DMS153 (cell line): Measurements from ENCODE around the gene GNG5.
A peak's percentile ranks its signal among the peaks of the same experiment; 100 is the strongest.
"Not testable (repeated sequence)": the region's sequence is repeated elsewhere in the genome, so short reads cannot be mapped to it uniquely, and the experiment has no call there.

Source experiments
- DNase-seq: peaks from one replicate; lab custom pipeline; 2025; lab: John Stamatoyannopoulos, UW

GNG5 gene

GRCh38 chr1:84506002-84506728, at the start of gene GNG5, which contains the start of gene SPATA1:
Gene GNG5, minus strand, starts transcription at chr1:84506581. Its CDS starts 490 bp downstream, at chr1:84506091.
Gene SPATA1, plus strand, starts transcription at chr1:84506386. Its CDS starts 9,974 bp downstream, at chr1:84516360.
- peak; percentile 91 for DNase-seq

- no peak for DNase-seq
Measured at GRCh38 chr1:84550826-84551225, 44.4 kb upstream of the GNG5 start.

- DNase-seq = no peak
Measured at GRCh38 chr1:84541679-84542078, 35.3 kb upstream of the GNG5 start.

GRCh38 chr1:84540759-84541158, 34.4 kb upstream of the GNG5 start:
- DNase-seq = no peak

- DNase-seq = no peak
Measured at GRCh38 chr1:84539972-84540371, 33.6 kb upstream of the GNG5 start.

GRCh38 chr1:84538599-84538998, 32.2 kb upstream of the GNG5 start:
- no peak for DNase-seq

- no peak for DNase-seq
Measured at GRCh38 chr1:84525779-84526178, 19.4 kb upstream of the GNG5 start.

- no peak for DNase-seq
Measured at GRCh38 chr1:84524590-84524989, 18.2 kb upstream of the GNG5 start.

GRCh38 chr1:84510668-84511067, 4.3 kb upstream of the GNG5 start:
- DNase-seq = no peak

- no peak for DNase-seq
Measured at GRCh38 chr1:84510165-84510564, 3.8 kb upstream of the GNG5 start.

- no peak for DNase-seq
Measured at GRCh38 chr1:84509029-84509428, 2.6 kb upstream of the GNG5 start.

GRCh38 chr1:84508510-84508909, 2.1 kb upstream of the GNG5 start:
- no peak for DNase-seq

GRCh38 chr1:84507887-84508286, 1.5 kb upstream of the GNG5 start:
- not testable (repeated sequence) for DNase-seq

- no peak for DNase-seq
Measured at GRCh38 chr1:84506729-84507453, 510 bp upstream of the GNG5 start.

- no peak for DNase-seq
Measured at GRCh38 chr1:84505493-84506001, 834 bp downstream of the GNG5 start.

GRCh38 chr1:84504580-84505492, 1.5 kb downstream of the GNG5 start:
- DNase-seq = no peak

GRCh38 chr1:84502927-84503326, 3.5 kb downstream of the GNG5 start:
- no peak for DNase-seq

GRCh38 chr1:84497631-84498275, 8.6 kb downstream of the GNG5 start:
- no peak for DNase-seq

GRCh38 chr1:84496498-84496897, 9.9 kb downstream of the GNG5 start:
- no peak for DNase-seq

- DNase-seq = no peak
Measured at GRCh38 chr1:84493747-84494146, 12.6 kb downstream of the GNG5 start.

- DNase-seq = no peak
Measured at GRCh38 chr1:84492726-84493125, 13.7 kb downstream of the GNG5 start.

- no peak for DNase-seq
Measured at GRCh38 chr1:84489766-84490165, 16.6 kb downstream of the GNG5 start.
